Endothelial cell (in vitro differentiated cells): ENCODE data around the gene PCA3. TPM values are rescaled to one million over a fixed set of nuclear protein-coding genes. Genes with fewer than 3 reads are reported as not detected.

Source experiments
- DNase-seq: peaks from one replicate; pipeline ENCODE4 v3.0.0; 2021; ENCODE audit warnings: low spot score
- H3K27ac Mint-ChIP-seq: one replicate; pipeline ENCODE4 v1.8.0; 2021; ENCODE audit warnings: mixed read lengths, inconsistent platforms; ENCODE audit not compliant: unreplicated experiment
- H3K27me3 Mint-ChIP-seq: one replicate; pipeline ENCODE4 v1.8.0; 2021; ENCODE audit warnings: mild to moderate bottlenecking, moderate library complexity, mixed read lengths, inconsistent platforms; ENCODE audit not compliant: unreplicated experiment
- H3K36me3 Mint-ChIP-seq: one replicate; pipeline ENCODE4 v1.8.0; 2021; ENCODE audit warnings: mild to moderate bottlenecking, low read depth, mixed read lengths, inconsistent platforms; ENCODE audit not compliant: unreplicated experiment
- H3K4me1 Mint-ChIP-seq: one replicate; pipeline ENCODE4 v1.8.0; 2021; ENCODE audit warnings: mild to moderate bottlenecking, mixed read lengths, inconsistent platforms; ENCODE audit not compliant: unreplicated experiment
- H3K4me3 Mint-ChIP-seq: one replicate; pipeline ENCODE4 v1.8.0; 2021; ENCODE audit warnings: mild to moderate bottlenecking, mixed read lengths, inconsistent platforms; ENCODE audit not compliant: unreplicated experiment
- H3K9me3 Mint-ChIP-seq: one replicate; pipeline ENCODE4 v1.8.0; 2021; ENCODE audit warnings: mixed read lengths, inconsistent platforms; ENCODE audit not compliant: unreplicated experiment
- total RNA-seq: library from RNA; stranded (reverse); fragmentation: NEBNext Ultra II Directional; extraction: Animal tissue kit (Norgen Biotek cat#: 25700); gene quantifications from one replicate; pipeline ENCODE4 v1.2.1, GENCODE V29; 2021; ENCODE audit not compliant: unreplicated experiment
- TF ChIP-seq, protein P1 (sequence below): fragments of 200-600 bp; sonication (generic); IDR thresholded peaks from one replicate; pipeline ENCODE4 v1.5.0; 2021; ENCODE audit warnings: antibody characterized with exemption; ENCODE audit not compliant: unreplicated experiment

The PCA3 gene
- total RNA-seq, 1 donor from 2014 or later = 0.62 TPM

DNA sequence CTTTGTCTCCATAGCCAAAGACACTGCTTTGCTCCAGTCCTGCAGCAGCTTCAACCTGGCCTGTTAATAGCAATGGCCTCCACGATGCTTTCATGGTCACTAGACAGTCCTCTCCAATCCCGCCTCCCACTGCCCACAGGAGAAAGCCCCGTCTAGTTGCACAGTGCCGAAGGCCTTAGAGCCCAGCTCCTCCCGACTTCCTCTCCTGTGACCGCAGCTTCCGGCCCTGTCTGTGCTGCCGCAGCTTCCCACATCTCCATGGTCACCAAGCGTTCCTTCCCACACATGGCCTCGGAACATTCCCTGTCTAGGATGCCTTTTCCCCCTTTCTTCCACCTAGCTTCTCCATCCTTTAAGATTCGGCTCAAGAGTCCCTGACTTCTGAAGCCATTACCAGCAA lies 23.4 kb downstream of the PCA3 start:
- DNase-seq = no peak
- Mint-ChIP-seq H3K36me3 (no peaks in the 10 kb centered on the region), H3K4me3 (no peak overlapping the region), H3K9me3 (no peaks in the 10 kb centered on the region), H3K27me3 (no peaks in the 10 kb centered on the region), H3K27ac (no peak overlapping the region), H3K4me1 (no peaks in the 10 kb centered on the region)
- TF ChIP-seq, protein P1, sequence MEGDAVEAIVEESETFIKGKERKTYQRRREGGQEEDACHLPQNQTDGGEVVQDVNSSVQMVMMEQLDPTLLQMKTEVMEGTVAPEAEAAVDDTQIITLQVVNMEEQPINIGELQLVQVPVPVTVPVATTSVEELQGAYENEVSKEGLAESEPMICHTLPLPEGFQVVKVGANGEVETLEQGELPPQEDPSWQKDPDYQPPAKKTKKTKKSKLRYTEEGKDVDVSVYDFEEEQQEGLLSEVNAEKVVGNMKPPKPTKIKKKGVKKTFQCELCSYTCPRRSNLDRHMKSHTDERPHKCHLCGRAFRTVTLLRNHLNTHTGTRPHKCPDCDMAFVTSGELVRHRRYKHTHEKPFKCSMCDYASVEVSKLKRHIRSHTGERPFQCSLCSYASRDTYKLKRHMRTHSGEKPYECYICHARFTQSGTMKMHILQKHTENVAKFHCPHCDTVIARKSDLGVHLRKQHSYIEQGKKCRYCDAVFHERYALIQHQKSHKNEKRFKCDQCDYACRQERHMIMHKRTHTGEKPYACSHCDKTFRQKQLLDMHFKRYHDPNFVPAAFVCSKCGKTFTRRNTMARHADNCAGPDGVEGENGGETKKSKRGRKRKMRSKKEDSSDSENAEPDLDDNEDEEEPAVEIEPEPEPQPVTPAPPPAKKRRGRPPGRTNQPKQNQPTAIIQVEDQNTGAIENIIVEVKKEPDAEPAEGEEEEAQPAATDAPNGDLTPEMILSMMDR = no peak

DNA sequence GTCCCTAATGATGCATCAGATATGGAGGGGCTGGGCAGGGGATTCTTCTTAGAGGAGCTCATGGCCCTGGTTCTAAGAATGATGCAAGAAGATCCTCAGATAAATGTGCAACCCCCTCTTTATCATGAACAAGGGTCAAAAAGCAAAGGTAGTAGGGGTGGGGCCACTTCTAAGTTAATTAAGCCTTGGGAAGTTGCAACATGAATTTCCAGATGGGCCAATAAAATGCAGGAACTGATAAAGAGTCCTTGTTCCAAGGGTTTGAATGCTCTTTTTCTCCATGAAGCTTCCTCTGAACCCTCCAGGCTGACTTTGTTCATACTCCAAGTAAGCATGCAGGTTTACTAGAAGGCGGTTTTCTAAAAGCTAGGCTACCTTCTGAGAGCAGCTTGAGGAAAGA lies 25.6 kb downstream of the PCA3 start:
- Mint-ChIP-seq H3K4me3 (no peak overlapping the region), H3K9me3 (no peaks in the 10 kb centered on the region), H3K27ac (no peak overlapping the region), H3K27me3 (no peaks in the 10 kb centered on the region), H3K36me3 (no peaks in the 10 kb centered on the region), H3K4me1 (no peaks in the 10 kb centered on the region)
- no peak for DNase-seq
- TF ChIP-seq, protein P1 = no peak

DNA sequence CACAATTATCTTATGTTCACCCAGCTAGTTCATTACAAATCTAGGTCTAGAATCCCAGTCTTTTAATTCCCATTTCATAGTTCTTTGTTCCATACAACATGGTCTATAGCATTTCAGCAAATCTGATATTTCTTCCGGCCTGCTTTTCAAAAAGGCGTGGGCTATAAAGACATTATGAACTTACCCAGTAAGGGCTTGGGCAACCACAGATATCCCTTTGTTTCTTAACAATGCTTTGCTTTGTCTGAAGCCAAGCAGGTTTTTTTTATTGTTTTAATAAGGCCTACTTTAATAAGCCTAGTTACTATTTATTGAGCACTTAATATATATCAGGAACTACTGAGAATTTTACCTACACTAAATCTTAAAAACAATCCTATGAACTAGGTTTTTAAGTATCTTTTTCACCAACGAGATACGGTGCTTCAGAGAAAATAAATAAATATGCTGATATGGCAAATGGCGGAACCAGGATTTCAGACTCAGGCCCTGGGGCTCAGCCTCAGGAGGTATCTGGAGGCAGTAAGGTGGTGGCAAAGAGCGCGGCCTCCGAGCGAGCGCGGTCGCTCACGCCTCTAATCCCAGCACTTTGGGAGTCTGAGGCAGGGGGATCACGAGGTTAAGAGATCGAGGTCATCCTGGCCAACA lies 29.7 kb downstream of the PCA3 start:
- no peak for DNase-seq
- Mint-ChIP-seq H3K9me3 (no peaks in the 10 kb centered on the region), H3K36me3 (no peaks in the 10 kb centered on the region), H3K27me3 (peaks cover 2% of the 10 kb centered on the region), H3K4me3 (no peak overlapping the region), H3K27ac (no peak overlapping the region), H3K4me1 (no peaks in the 10 kb centered on the region)
- TF ChIP-seq, protein P1 = no peak

DNA sequence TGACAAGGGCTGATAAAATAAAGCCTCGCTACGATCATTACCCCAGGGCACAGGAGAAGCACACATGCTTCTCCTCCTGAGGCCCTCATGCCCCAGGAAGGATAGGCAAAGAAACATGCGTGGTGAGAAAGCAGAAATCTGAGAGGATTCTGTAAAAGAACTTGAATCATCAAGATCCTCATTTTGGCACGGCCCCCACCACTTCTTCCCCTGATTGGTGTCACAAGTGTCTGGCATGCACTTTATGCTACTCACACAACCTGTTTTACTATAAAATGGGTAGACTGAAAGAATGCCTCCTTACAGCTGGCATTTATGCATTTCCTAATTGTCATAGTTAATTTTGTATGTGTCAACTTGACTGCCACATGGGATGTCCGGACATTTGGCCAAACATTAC lies 32.1 kb downstream of the PCA3 start:
- peaks cover 2% of the 10 kb centered on the region for H3K27me3 Mint-ChIP-seq
- TF ChIP-seq, protein P1 = no peak
- no peak overlapping the region for H3K27ac Mint-ChIP-seq

DNA sequence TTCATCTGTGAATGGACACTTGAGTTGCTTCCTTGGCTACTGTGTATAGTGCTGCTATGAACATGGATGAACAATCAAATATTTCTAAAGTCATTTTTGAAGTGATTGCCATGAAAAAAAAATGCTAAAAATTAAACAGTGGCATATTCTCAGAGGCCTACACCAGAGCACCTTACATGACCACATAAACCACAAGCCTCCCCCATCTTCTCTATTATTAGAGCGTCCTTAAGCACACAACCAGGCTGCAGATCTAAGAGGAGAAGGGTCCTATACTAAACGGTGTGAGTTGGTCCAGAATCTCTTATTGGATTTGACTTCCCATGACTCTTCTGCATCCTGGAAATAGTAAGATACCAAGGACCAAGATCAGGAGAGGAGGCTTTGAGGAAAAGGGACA lies 34.3 kb downstream of the PCA3 start:
- no peak for DNase-seq
- no peaks in the 10 kb centered on the region for H3K9me3 Mint-ChIP-seq
- peaks cover 2% of the 10 kb centered on the region for H3K27me3 Mint-ChIP-seq
- H3K36me3 Mint-ChIP-seq = no peaks in the 10 kb centered on the region
- no peak overlapping the region for H3K4me3 Mint-ChIP-seq
- no peak overlapping the region for H3K27ac Mint-ChIP-seq
- H3K4me1 Mint-ChIP-seq = peaks cover 6% of the 10 kb centered on the region
- TF ChIP-seq, protein P1 = no peak

More for the DNA sequence above, 32.1 kb downstream of the PCA3 start:
- Mint-ChIP-seq H3K4me3 (no peak overlapping the region), H3K36me3 (no peaks in the 10 kb centered on the region), H3K4me1 (no peaks in the 10 kb centered on the region), H3K9me3 (no peaks in the 10 kb centered on the region)
- no peak for DNase-seq
